ENCODE results near the gene GABRB1.

Gene GABRB1

DNA sequence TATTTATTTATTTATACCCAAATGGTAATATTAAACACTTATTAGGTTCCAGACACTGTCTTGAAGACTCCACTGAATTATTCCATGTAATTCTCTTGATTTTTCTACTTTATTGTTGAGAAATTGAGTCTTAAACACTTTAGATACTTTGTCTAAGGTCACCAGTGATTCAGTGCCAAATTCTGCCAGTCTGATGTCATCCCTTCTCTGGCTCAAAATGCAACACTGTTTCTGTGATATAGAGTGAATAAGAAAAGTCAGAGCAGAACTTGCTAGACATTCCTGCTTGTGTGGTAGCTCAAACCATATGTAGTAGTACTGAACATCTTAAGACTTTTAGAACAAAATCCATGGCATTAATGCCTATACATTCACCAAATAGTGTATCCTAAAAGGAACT is 164.3 kb downstream of the GABRB1 start:
- no peak overlapping the region for H3K27ac ChIP-seq
- DNase-seq (ENCODE audit: low read depth, low spot score) = no peak

- no peak for DNase-seq (ENCODE audit: low read depth, low spot score)
These were observed 167.4 kb downstream of the GABRB1 start for GRCh38 chr4:47198791-47199190.

DNA sequence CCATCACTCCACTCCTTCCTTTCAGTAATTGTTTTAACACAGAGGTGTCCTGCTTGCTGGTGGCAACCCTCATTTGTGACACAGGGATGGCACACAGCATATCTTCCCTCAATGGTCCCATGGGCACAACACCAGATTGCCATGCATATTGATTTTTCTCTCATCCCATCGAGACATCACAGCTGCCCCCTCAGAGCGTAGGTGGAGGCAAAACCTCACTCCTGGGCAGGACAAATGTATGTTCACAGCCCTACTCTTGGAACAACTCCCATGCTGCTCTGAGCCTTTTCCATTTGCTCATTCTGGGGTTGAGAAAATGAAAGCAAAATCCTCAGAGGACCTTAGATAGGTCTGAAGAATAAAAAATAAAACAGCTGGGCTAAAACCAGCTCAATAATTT is 172.2 kb downstream of the GABRB1 start:
- no peak overlapping the region for H3K27ac ChIP-seq
- DNase-seq (ENCODE audit: low read depth, low spot score) = no peak

More at GRCh38 chr4:47198791-47199190, 167.4 kb downstream of the GABRB1 start:
- H3K27ac ChIP-seq = no peak overlapping the region

DNA sequence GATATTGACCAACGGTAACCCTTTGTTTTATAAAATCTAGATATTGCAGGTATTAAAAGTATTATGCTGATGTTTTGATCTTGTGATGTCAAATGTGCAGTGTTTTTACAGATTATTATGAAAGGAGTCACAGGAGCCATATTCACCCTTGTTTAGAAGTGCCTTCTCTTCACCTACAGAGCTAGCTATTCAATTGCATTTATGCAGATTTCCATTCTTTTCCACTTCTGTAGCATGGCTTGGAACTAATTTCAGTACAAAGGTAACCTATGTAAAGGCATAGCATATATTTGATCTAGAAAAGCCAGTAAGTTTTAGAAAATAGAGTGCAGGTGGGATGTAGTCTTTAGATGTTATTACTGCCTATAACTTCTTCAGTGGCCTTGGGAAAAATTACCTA is 176.2 kb downstream of the GABRB1 start:
- no peak for DNase-seq (ENCODE audit: low read depth, low spot score)
- H3K27ac ChIP-seq = no peak overlapping the region

- no peak overlapping the region for H3K27ac ChIP-seq
- no peak for DNase-seq (ENCODE audit: low read depth, low spot score)
These were observed 178.5 kb downstream of the GABRB1 start for GRCh38 chr4:47209833-47210232.

GRCh38 chr4:47210828-47211227 is 179.5 kb downstream of the GABRB1 start:
- no peak overlapping the region for H3K27ac ChIP-seq
- no peak for DNase-seq (ENCODE audit: low read depth, low spot score)

DNA sequence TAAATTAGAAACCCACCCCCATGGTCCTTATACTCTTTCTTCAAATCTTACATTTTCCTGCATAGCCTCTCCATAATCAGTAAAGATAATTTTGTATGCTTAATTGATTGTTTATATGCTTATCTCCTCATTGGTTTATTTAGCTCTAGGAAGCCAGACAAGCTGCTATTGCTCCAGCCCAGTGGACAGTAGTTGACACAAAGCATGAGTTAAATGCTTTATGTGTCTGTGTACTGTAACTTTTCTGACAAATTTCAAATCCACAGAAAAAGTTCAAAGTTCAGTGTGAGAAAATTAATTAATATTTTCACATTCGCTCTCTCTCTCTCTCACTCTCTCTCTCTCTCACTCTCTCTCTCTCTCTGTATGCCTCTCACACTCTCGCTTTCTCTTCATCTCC is 181.7 kb downstream of the GABRB1 start:
- no peak overlapping the region for H3K27ac ChIP-seq
- no peak for DNase-seq (ENCODE audit: low read depth, low spot score)

DNA sequence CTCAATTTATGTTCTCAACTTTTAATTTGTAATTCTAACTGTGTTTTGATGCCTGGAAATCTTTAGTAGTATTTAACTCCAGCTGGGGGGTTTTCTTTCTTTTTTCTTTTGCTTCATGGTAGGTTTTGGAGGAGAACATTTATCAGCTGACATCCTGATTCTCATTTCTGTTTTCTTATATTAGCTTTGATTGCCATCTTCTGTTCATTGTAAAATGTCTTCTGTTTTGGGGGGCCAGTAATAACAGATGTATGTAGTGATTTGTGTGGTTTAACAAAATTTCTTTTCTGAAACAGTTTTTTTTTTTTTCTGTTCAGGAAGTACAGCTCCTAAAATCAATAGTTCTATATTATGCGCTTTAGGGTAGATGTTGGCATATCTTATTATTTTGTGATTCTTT is 182.2 kb downstream of the GABRB1 start:
- DNase-seq (ENCODE audit: low read depth, low spot score) = no peak
- H3K27ac ChIP-seq = no peak overlapping the region

- H3K27ac ChIP-seq = peak overlapping the region; percentile 19
These were observed 182.6 kb downstream of the GABRB1 start for GRCh38 chr4:47213971-47214370.

DNA sequence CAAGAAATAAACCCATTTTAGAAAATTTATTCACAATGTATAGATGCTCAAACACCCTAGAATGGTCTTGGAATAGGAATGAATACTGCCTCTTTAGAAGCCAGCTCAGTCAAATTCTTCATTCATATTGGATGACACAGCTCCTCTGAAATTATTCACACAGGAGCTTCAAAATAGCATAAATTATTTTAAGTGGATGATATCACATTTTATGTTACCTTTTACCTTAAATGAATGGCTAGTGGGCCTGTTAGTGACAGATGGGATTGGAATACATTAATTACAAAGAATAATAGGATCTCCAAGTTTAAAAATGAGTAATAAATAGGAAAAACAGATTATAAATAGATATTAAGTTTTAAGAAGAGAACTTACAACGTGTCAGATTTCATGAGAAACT is 184.4 kb downstream of the GABRB1 start:
- no peak for DNase-seq (ENCODE audit: low read depth, low spot score)
- no peak overlapping the region for H3K27ac ChIP-seq

More at GRCh38 chr4:47213971-47214370, 182.6 kb downstream of the GABRB1 start:
- peak; percentile 64 for DNase-seq (ENCODE audit: low read depth, low spot score)

- H3K27ac ChIP-seq = no peak overlapping the region
These were observed 185.9 kb downstream of the GABRB1 start for GRCh38 chr4:47217291-47217690.

DNA sequence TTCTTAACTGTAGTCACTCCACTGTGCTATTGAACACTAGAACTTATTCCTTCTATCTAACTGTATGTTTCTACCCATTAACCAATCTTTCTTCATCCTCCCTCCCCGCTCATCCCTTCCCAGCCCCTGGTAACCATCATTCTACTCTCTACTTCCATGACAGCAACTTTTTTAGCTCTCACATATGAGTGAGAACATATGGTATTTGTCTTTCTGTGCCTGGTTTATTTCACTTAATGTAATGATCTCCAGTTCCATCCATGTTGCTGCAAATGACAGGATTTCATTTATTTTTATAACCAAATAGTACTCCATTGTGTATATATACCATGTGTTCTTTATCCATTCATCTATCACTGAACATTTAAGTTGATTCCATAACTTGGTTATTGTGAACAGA is 186.5 kb downstream of the GABRB1 start:
- DNase-seq (ENCODE audit: low read depth, low spot score) = no peak
- no peak overlapping the region for H3K27ac ChIP-seq

More at GRCh38 chr4:47217291-47217690, 185.9 kb downstream of the GABRB1 start:
- no peak for DNase-seq (ENCODE audit: low read depth, low spot score)

GRCh38 chr4:47218631-47219030 is 187.3 kb downstream of the GABRB1 start:
- DNase-seq (ENCODE audit: low read depth, low spot score) = no peak
- no peak overlapping the region for H3K27ac ChIP-seq

DNA sequence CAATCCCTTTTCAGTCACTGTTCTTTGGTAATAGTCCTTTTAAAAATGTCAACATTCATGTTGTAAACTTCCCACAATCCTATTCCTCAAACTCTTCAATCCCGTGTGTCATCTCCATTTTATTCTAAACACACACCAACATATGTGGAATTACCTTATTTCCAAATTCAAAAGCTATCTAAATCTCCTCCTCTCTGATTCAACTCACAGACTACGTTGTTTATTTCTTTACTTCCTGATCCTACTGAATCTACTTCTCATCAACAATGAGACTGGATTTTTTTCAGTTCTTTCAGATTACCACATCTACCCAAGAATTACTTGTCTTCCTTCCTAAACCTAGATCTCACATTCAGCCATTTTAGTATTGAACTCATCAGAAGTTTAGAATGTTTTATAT is 188.2 kb downstream of the GABRB1 start:
- H3K27ac ChIP-seq = no peak overlapping the region
- no peak for DNase-seq (ENCODE audit: low read depth, low spot score)

DNA sequence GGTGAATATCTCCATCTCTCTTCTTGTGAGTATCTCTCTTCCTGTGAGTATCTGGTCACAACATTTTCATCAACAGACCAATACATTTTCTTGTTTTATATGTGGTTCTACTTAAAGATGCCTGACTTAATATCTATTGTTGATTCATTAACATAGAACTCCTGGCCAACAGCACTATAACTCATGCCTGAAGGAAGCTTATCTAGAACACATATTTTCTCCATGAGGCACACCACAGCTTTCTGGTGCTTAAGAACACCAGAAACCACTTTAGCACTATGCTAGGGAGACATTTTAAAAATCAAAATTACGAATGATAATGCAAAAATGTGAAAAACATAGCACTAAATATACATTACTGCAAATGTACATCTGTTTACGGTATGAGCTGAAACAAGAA is 190.4 kb downstream of the GABRB1 start:
- DNase-seq (ENCODE audit: low read depth, low spot score) = no peak
- no peak overlapping the region for H3K27ac ChIP-seq

DNA sequence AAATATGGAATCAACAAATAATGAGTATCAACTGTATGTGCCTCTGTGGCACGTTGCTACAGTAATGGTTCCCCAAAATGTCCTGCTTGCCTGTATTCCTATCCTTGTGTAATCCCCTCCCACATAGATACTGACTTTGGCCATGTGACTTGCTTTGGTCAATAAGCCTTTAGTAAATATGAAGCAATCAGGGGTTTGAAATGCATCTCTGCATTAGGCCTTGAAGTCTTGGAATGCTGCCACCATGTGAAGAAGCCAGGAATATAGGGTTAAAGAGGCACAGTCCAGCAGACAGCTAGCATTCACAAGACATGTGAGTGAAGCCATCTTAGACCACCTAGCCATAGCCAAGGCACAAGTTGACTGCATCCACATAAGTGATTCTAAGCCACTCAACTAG is 190.9 kb downstream of the GABRB1 start:
- DNase-seq (ENCODE audit: low read depth, low spot score) = no peak
- H3K27ac ChIP-seq = no peak overlapping the region

- DNase-seq (ENCODE audit: low read depth, low spot score) = no peak
- no peak overlapping the region for H3K27ac ChIP-seq
These were observed 193.0 kb downstream of the GABRB1 start for GRCh38 chr4:47224361-47224760.

DNA sequence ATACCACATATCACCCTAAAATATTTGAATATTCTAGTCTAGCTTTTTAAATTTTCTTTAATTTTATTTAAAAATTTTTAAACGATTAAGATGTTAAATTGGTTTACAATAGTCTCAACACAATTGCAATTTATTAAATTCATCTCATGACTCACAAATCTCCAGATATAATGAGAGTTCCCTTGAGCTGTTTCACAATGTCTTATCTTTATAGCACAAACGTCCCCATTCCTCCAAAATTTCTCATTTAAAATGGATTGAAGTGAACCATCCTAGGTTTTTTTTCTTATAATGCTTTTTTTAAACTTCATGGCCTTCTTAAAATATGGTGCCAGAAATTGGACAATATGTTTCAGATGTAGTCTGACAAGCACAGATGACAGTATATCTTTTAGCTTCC is 204.4 kb downstream of the GABRB1 start:
- no peak for DNase-seq (ENCODE audit: low read depth, low spot score)
- H3K27ac ChIP-seq = no peak overlapping the region

DNA sequence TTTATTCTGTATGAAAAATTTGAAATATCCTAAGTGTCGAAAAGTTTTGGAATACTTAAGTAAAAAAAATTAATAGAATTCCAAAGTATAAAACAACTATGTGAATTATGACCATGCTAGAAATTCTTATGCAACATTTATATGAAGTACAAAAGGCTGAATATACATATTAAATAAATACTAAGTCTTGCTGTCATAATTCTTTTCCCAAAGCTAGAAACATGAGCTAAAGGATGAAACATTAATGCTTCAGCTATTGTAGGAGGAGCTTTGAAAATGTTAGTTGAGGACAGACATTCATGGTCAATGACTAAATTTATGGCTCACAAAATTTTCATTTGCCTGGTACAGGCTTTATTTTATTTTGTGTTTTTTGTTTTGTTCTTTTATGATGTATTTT is 207.3 kb downstream of the GABRB1 start:
- DNase-seq (ENCODE audit: low read depth, low spot score) = no peak
- H3K27ac ChIP-seq = no peak overlapping the region

DNA sequence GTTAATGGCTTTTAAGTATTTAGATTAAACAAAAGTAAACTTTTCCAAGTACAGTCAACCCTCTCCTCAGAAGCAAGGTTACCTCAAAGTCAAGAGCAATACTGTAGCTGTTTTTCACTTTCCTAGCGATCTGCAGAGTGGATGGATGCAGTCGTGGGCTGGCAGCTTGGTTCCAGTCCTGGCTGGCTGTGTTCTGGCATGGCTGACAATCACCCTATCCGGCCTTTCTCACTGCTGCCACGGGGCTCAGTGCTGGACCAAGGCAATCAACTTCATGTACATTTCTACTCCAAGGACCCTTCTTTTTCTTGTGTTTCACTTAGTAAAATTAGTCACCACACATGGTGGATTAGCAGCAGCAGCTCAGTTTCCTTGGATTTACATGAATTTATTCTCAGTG is 208.3 kb downstream of the GABRB1 start:
- no peak for DNase-seq (ENCODE audit: low read depth, low spot score)
- H3K27ac ChIP-seq = no peak overlapping the region

- no peak overlapping the region for H3K27ac ChIP-seq
- no peak for DNase-seq (ENCODE audit: low read depth, low spot score)
These were observed 220.2 kb downstream of the GABRB1 start for GRCh38 chr4:47251348-47252135.

DNA sequence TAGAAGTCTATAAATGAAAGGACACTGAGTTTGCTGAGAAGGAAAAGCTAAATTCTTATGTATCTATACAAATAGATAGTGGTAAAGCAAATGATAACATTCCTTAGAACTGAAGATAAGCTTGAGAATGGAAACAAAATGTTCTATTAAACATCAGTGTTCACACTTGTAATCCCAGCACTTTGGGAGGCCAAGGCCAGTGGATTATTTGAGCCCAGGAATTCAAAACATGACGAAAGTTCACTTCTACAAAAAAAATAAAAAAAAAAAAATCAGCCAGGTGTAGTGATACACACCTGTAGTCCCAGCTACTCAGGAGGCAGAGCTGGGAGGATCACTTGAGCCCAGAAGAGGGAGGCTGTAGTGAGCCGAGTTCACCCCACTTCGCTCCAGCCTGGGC is 232.4 kb downstream of the GABRB1 start:
- H3K27ac ChIP-seq = no peak overlapping the region
- no peak for DNase-seq (ENCODE audit: low read depth, low spot score)

All from epithelial cell of prostate (primary cell).